Esophagus squamous epithelium (tissue), 4 donors: Measurements from ENCODE around the gene FOXE3.

Experiments
- POLR2A ChIP-seq, 4 donors: fragments of 450-650 bp; IDR thresholded peaks; one replicate each; pipeline ENCODE4 v1.6.1; 2017; ENCODE audit warnings: antibody characterized with exemption in 4 of 4, mild to moderate bottlenecking in 4 of 4, moderate library complexity in 3 of 4
- TF ChIP-seq, protein P1 (sequence below), 6 experiments: fragments of 450-650 bp in 4 of 6; fragments of 200-600 bp in 2 of 6; sonication (generic) in 2 of 6; IDR thresholded peaks; one replicate each; pipeline ENCODE4 v1.5.1; 2016 to 2019; ENCODE audit warnings: antibody characterized with exemption in 6 of 6, mild to moderate bottlenecking in 4 of 6, moderate library complexity in 4 of 6

DNA sequence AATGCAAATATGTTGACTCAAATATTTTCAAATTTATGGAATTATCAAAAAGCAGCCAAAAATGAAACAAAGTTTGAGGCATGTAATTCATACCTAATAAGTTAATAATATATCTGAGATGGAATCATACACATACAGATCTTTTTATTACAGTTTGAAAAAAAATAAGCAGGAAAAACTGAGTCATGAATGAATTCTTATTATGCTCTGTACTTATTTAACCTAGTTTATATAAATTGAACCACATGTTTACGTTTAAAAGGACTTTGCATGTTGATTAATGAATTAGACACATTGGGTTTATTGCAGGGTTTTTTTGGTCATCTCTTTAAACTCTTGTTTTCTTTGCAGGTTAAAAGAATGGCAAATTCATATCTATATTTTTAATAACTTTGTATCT, 41.6 kb upstream of the FOXE3 start:
- TF ChIP-seq, protein P1, sequence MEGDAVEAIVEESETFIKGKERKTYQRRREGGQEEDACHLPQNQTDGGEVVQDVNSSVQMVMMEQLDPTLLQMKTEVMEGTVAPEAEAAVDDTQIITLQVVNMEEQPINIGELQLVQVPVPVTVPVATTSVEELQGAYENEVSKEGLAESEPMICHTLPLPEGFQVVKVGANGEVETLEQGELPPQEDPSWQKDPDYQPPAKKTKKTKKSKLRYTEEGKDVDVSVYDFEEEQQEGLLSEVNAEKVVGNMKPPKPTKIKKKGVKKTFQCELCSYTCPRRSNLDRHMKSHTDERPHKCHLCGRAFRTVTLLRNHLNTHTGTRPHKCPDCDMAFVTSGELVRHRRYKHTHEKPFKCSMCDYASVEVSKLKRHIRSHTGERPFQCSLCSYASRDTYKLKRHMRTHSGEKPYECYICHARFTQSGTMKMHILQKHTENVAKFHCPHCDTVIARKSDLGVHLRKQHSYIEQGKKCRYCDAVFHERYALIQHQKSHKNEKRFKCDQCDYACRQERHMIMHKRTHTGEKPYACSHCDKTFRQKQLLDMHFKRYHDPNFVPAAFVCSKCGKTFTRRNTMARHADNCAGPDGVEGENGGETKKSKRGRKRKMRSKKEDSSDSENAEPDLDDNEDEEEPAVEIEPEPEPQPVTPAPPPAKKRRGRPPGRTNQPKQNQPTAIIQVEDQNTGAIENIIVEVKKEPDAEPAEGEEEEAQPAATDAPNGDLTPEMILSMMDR (IDR thresholded peaks at IDR 0.05): no peak
- no peak for TF ChIP-seq POLR2A (IDR thresholded peaks at IDR 0.05)
